Osteocyte (in vitro differentiated cells): ENCODE data around the gene ERGIC1. TPM values are rescaled to one million over a fixed set of nuclear protein-coding genes. Genes with fewer than 3 reads are reported as not detected.

Source experiments
- DNase-seq: peaks from one replicate; pipeline ENCODE4 v3.0.0; 2021; ENCODE audit warnings: mixed read lengths; ENCODE audit not compliant: unreplicated experiment; ENCODE audit errors: extremely low spot score
- H3K27ac Mint-ChIP-seq: one replicate; pipeline ENCODE4 v1.8.0; 2021; ENCODE audit warnings: mild to moderate bottlenecking, mixed read lengths; ENCODE audit not compliant: unreplicated experiment
- H3K27me3 Mint-ChIP-seq: one replicate; pipeline ENCODE4 v1.8.0; 2021; ENCODE audit warnings: mixed read lengths; ENCODE audit not compliant: unreplicated experiment
- H3K36me3 Mint-ChIP-seq: one replicate; pipeline ENCODE4 v1.8.0; 2021; ENCODE audit warnings: mixed read lengths; ENCODE audit not compliant: unreplicated experiment
- H3K4me1 Mint-ChIP-seq: one replicate; pipeline ENCODE4 v1.8.0; 2021; ENCODE audit warnings: mixed read lengths; ENCODE audit not compliant: unreplicated experiment
- H3K4me3 Mint-ChIP-seq: one replicate; pipeline ENCODE4 v1.8.0; 2021; ENCODE audit warnings: mild to moderate bottlenecking, moderate library complexity, mixed read lengths; ENCODE audit not compliant: unreplicated experiment
- H3K9me3 Mint-ChIP-seq: one replicate; pipeline ENCODE4 v1.8.0; 2021; ENCODE audit warnings: mixed read lengths; ENCODE audit not compliant: unreplicated experiment
- CTCF ChIP-seq: fragments of 200-600 bp; sonication (generic); IDR thresholded peaks from 2 replicates; pipeline ENCODE4 v1.5.0; 2021; ENCODE audit warnings: antibody characterized with exemption, mild to moderate bottlenecking, moderate library complexity
- total RNA-seq: library from RNA; stranded (reverse); gene quantifications from 2 replicates; pipeline ENCODE4 v1.2.1, GENCODE V29; 2021

Gene ERGIC1
- total RNA-seq, 1 donor from 2014 or later, result 174 TPM

GRCh38 chr5:172840432-172841154, 6.5 kb downstream of the ERGIC1 start:
- no peaks in the 10 kb centered on the region for H3K27me3 Mint-ChIP-seq
- DNase-seq, result no peak
- TF ChIP-seq CTCF, result no peak
- peaks cover 32% of the 10 kb centered on the region for H3K4me1 Mint-ChIP-seq
- H3K36me3 Mint-ChIP-seq, result peaks cover 2% of the 10 kb centered on the region
- H3K4me3 Mint-ChIP-seq, result no peak overlapping the region
- H3K9me3 Mint-ChIP-seq, result no peaks in the 10 kb centered on the region
- peak overlapping the region; percentile 85 for H3K27ac Mint-ChIP-seq

- Mint-ChIP-seq H3K27me3 (no peaks in the 10 kb centered on the region), H3K36me3 (peaks cover 2% of the 10 kb centered on the region), H3K9me3 (no peaks in the 10 kb centered on the region), H3K4me1 (peaks cover 26% of the 10 kb centered on the region), H3K27ac (peak overlapping the region; percentile 25), H3K4me3 (no peak overlapping the region)
- no peak for TF ChIP-seq CTCF
- no peak for DNase-seq
Observed at GRCh38 chr5:172841256-172841655, 7.2 kb downstream of the ERGIC1 start.

GRCh38 chr5:172843825-172844576, 9.9 kb downstream of the ERGIC1 start:
- no peak for TF ChIP-seq CTCF
- H3K4me3 Mint-ChIP-seq, result no peak overlapping the region
- H3K36me3 Mint-ChIP-seq, result peaks cover 2% of the 10 kb centered on the region
- H3K9me3 Mint-ChIP-seq, result no peaks in the 10 kb centered on the region
- no peak for DNase-seq
- no peak overlapping the region for H3K27ac Mint-ChIP-seq
- peaks cover 31% of the 10 kb centered on the region for H3K4me1 Mint-ChIP-seq
- H3K27me3 Mint-ChIP-seq, result no peaks in the 10 kb centered on the region

GRCh38 chr5:172844577-172844838, 10.5 kb downstream of the ERGIC1 start:
- Mint-ChIP-seq H3K36me3 (peaks cover 2% of the 10 kb centered on the region), H3K27ac (no peak overlapping the region), H3K4me3 (no peak overlapping the region), H3K27me3 (no peaks in the 10 kb centered on the region), H3K9me3 (no peaks in the 10 kb centered on the region), H3K4me1 (peaks cover 33% of the 10 kb centered on the region)
- TF ChIP-seq CTCF, result no peak
- no peak for DNase-seq

GRCh38 chr5:172845154-172845553, 11.1 kb downstream of the ERGIC1 start:
- peaks cover 2% of the 10 kb centered on the region for H3K36me3 Mint-ChIP-seq
- H3K27me3 Mint-ChIP-seq, result no peaks in the 10 kb centered on the region
- DNase-seq, result no peak
- TF ChIP-seq CTCF, result no peak
- no peaks in the 10 kb centered on the region for H3K9me3 Mint-ChIP-seq
- peak overlapping the region; percentile 16 for H3K27ac Mint-ChIP-seq
- H3K4me1 Mint-ChIP-seq, result peaks cover 35% of the 10 kb centered on the region
- no peak overlapping the region for H3K4me3 Mint-ChIP-seq
